ENCODE data around the gene BABAM2. TPM values are rescaled to one million over a fixed set of nuclear protein-coding genes. Genes with fewer than 3 reads are reported as not detected.

Gene BABAM2
- polyA plus RNA-seq, 3 donors, result 33.2 to 52.8 (median 49.3) TPM

DNA sequence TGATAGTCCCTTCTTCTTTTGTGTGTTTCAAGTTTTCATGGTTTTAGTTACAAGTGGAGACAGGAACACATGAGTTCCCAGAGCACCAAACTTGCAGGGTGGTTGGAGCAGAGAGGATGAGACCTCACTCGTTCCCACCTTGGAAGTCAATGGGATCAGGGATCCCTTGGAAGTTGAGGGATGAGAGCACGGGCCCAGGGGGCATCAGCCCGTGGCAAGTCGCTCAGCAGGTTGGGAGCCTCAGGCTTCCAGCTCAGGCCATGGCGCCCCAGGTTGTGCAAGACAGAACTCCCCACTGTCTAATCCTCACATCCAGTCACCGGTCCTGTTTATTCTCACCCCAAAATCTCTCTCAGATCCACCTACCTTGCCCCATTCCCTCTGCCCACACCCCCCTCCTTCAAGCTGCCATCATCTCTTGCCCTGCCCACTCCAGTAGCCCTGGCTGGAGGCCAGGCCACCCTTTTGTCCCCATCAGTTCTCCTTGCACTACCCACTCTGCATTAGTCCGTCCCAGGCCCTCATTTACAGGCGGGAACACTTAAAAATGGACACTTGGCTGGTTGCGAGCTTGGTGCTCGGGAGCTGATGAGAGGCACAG, 464.5 kb downstream of the BABAM2 start:
- intact Hi-C loops (cut with micrococcal nuclease), result no loop called here
- peak overlapping the region in 4 of 7 donors; percentile 3 to 54 (median 30) for H3K27ac Mint-ChIP-seq
- H4K20me1 ChIP-seq (ENCODE audit: insufficient read depth, low read length), result no peaks in the 10 kb centered on the region
- H3K4me3 Mint-ChIP-seq, result no peak overlapping the region
- H3K27ac ChIP-seq (ENCODE audit: low read depth in 1 of 2, low read length in 2 of 2), result no peak overlapping the region
- peaks cover 9 to 21% (median 11%) of the 10 kb centered on the region in 3 donors for H3K27me3 Mint-ChIP-seq (ENCODE audit: low read depth in 3 of 3)
- no peak overlapping the region for H2AFZ ChIP-seq (ENCODE audit: insufficient read depth, low read depth, low read length, poor library complexity, severe bottlenecking)
- H3K9ac ChIP-seq (ENCODE audit: insufficient read depth, low read length, poor library complexity, severe bottlenecking), result no peak overlapping the region
- H3K27me3 ChIP-seq (ENCODE audit: control insufficient read depth in 2 of 2, insufficient read depth in 2 of 2, low read length in 2 of 2), result no peaks in the 10 kb centered on the region
- no peak overlapping the region for H3K4me3 ChIP-seq (replicated peaks in 1 of 3; ENCODE audit: low read depth in 2 of 3, low read length in 3 of 3)
- no peaks in the 10 kb centered on the region for H3K79me2 ChIP-seq (ENCODE audit: insufficient read depth, low read length)
- H3K36me3 Mint-ChIP-seq, result peaks cover 0 to 5% of the 10 kb centered on the region in 2 donors
- TF ChIP-seq, protein P1, sequence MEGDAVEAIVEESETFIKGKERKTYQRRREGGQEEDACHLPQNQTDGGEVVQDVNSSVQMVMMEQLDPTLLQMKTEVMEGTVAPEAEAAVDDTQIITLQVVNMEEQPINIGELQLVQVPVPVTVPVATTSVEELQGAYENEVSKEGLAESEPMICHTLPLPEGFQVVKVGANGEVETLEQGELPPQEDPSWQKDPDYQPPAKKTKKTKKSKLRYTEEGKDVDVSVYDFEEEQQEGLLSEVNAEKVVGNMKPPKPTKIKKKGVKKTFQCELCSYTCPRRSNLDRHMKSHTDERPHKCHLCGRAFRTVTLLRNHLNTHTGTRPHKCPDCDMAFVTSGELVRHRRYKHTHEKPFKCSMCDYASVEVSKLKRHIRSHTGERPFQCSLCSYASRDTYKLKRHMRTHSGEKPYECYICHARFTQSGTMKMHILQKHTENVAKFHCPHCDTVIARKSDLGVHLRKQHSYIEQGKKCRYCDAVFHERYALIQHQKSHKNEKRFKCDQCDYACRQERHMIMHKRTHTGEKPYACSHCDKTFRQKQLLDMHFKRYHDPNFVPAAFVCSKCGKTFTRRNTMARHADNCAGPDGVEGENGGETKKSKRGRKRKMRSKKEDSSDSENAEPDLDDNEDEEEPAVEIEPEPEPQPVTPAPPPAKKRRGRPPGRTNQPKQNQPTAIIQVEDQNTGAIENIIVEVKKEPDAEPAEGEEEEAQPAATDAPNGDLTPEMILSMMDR (IDR thresholded peaks at IDR 0.05), result no peak
- no peak for DNase-seq
- H3K9me3 Mint-ChIP-seq, result peaks cover 0 to 3% (median 0%) of the 10 kb centered on the region in 7 donors
- no peaks in the 10 kb centered on the region for H3K9me3 ChIP-seq (replicated peaks in 1 of 2; ENCODE audit: control insufficient read depth in 1 of 2, insufficient read depth in 1 of 2, low read length in 2 of 2)
- no peak overlapping the region for H3K4me2 ChIP-seq (replicated peaks; ENCODE audit: extremely low read depth, low read length, poor library complexity, severe bottlenecking)
- no peaks in the 10 kb centered on the region for H3K36me3 ChIP-seq (replicated peaks in 1 of 2; ENCODE audit: control insufficient read depth in 1 of 2, insufficient read depth in 2 of 2, low read length in 2 of 2)
- peaks cover 17 to 19% of the 10 kb centered on the region in 2 donors for H3K4me1 ChIP-seq (ENCODE audit: control insufficient read depth in 1 of 2, insufficient read depth in 2 of 2, low read length in 2 of 2)
- WGBS (ENCODE audit: insufficient coverage), result 94% methylated on average over 6 of the region's 10 CpGs
- H3K4me1 Mint-ChIP-seq, result peaks cover 27% of the 10 kb centered on the region

DNA sequence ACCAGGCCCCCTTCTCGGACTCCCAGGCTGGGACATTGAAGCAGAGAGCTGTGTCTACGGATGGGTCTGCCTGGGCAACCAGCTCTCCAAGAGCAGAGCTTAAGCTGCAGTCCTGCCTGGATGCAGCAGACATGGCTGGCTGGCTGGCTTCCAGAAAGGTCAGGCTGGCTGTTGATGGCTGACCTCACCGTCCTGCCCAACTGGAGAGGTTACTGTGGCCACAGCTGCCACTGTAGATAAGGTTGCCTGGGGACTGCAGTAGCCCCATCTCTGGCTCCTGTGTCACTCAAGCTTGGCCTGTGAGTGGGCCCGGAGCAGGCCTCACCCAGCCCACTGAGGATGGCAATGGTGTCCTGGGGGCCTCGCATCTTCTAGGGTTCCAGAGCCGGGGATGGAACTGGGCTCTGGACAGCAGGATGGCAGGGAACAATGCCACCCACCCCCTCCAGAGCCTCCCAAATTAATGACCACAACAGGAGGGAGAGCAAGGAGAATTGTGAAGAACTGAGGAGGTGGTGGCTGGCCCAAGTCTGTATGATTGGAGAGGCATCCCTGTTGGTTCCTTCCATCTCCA, 465.1 kb downstream of the BABAM2 start:
- WGBS (ENCODE audit: insufficient coverage), result 99% methylated on average over 4 of the region's 6 CpGs
- Histone ChIP-seq H3K27me3 (ENCODE audit: control insufficient read depth in 2 of 2, insufficient read depth in 2 of 2, low read length in 2 of 2) (no peaks in the 10 kb centered on the region), H3K4me3 (replicated peaks in 1 of 3; ENCODE audit: low read depth in 2 of 3, low read length in 3 of 3) (no peak overlapping the region), H2AFZ (ENCODE audit: insufficient read depth, low read depth, low read length, poor library complexity, severe bottlenecking) (peak overlapping the region; percentile 11), H3K4me1 (ENCODE audit: control insufficient read depth in 1 of 2, insufficient read depth in 2 of 2, low read length in 2 of 2) (peaks cover 22 to 24% of the 10 kb centered on the region in 2 donors), H3K79me2 (ENCODE audit: insufficient read depth, low read length) (no peaks in the 10 kb centered on the region), H3K36me3 (replicated peaks in 1 of 2; ENCODE audit: control insufficient read depth in 1 of 2, insufficient read depth in 2 of 2, low read length in 2 of 2) (no peaks in the 10 kb centered on the region), H3K9ac (ENCODE audit: insufficient read depth, low read length, poor library complexity, severe bottlenecking) (no peak overlapping the region), H4K20me1 (ENCODE audit: insufficient read depth, low read length) (no peaks in the 10 kb centered on the region), H3K4me2 (replicated peaks; ENCODE audit: extremely low read depth, low read length, poor library complexity, severe bottlenecking) (no peak overlapping the region), H3K27ac (ENCODE audit: low read depth in 1 of 2, low read length in 2 of 2) (no peak overlapping the region), H3K9me3 (replicated peaks in 1 of 2; ENCODE audit: control insufficient read depth in 1 of 2, insufficient read depth in 1 of 2, low read length in 2 of 2) (no peaks in the 10 kb centered on the region)
- H3K4me1 Mint-ChIP-seq, result peaks cover 33% of the 10 kb centered on the region
- H3K4me3 Mint-ChIP-seq, result no peak overlapping the region
- peaks cover 0 to 3% (median 0%) of the 10 kb centered on the region in 7 donors for H3K9me3 Mint-ChIP-seq
- peaks cover 0 to 6% of the 10 kb centered on the region in 2 donors for H3K36me3 Mint-ChIP-seq
- peak overlapping the region in 6 of 7 donors; percentile 8 to 75 (median 48) for H3K27ac Mint-ChIP-seq
- TF ChIP-seq, protein P1 (IDR thresholded peaks at IDR 0.05), result no peak
- intact Hi-C loops (cut with micrococcal nuclease), result no loop called here
- DNase-seq, result no peak
- H3K27me3 Mint-ChIP-seq (ENCODE audit: low read depth in 3 of 3), result peaks cover 9 to 21% (median 11%) of the 10 kb centered on the region in 3 donors
